GM21723 (cell line): ENCODE measurements around the gene CNOT1.

Experiments
- ATAC-seq: cut with Tn5 transposase; IDR thresholded peaks from one replicate; pipeline ENCODE4 v1.9.1; 2021; ENCODE audit warnings: mild to moderate bottlenecking, moderate library complexity; ENCODE audit not compliant: unreplicated experiment

CNOT1 gene

GRCh38 chr16:58518980-58519368, 110.7 kb downstream of the CNOT1 start:
- ATAC-seq: no peak

- peak; percentile 52 for ATAC-seq
Observed at GRCh38 chr16:58518083-58518979, 111.3 kb downstream of the CNOT1 start.

- ATAC-seq: no peak
Observed at GRCh38 chr16:58516768-58517107, 112.9 kb downstream of the CNOT1 start.

GRCh38 chr16:58515871-58516767, 113.5 kb downstream of the CNOT1 start:
- ATAC-seq: peak; percentile 45

GRCh38 chr16:58515125-58515870, 114.3 kb downstream of the CNOT1 start, which contains the start of gene SETD6:
TSS of gene SETD6 (plus strand) at chr16:58515517. CDS start at chr16:58515538, 21 bp downstream.
- ATAC-seq: peak; percentile 76

GRCh38 chr16:58513874-58514273, 115.8 kb downstream of the CNOT1 start:
- ATAC-seq: no peak

- no peak for ATAC-seq
Observed at GRCh38 chr16:58511933-58512815, 117.5 kb downstream of the CNOT1 start.

GRCh38 chr16:58510776-58511628, 118.6 kb downstream of the CNOT1 start:
- no peak for ATAC-seq

- ATAC-seq: no peak
Observed at GRCh38 chr16:58510097-58510775, 119.4 kb downstream of the CNOT1 start.

- no peak for ATAC-seq
Observed at GRCh38 chr16:58509256-58510096, 120.2 kb downstream of the CNOT1 start.

- ATAC-seq: no peak
Observed at GRCh38 chr16:58508671-58509251, 120.9 kb downstream of the CNOT1 start.

GRCh38 chr16:58507963-58508670, 121.5 kb downstream of the CNOT1 start:
- no peak for ATAC-seq

- ATAC-seq: no peak
Observed at GRCh38 chr16:58507195-58507962, 122.2 kb downstream of the CNOT1 start.

- no peak for ATAC-seq
Observed at GRCh38 chr16:58506241-58507194, 123.1 kb downstream of the CNOT1 start.
